Hematopoietic multipotent progenitor cell treated with erythropoietin and hydrocortisone succinate and interleukin-3 and kit ligand, for 8 days (in vitro differentiated cells): Measurements from ENCODE around the gene UFM1.
"Not testable (repeated sequence)": the region's sequence is repeated elsewhere in the genome, so short reads cannot be mapped to it uniquely, and the experiment has no call there.

Experiments
- DNase-seq: peaks from one replicate; pipeline ENCODE4 v3.0.0-alpha.2; 2015

Gene UFM1

GRCh38 chr13:38366954-38367645 lies 17.4 kb downstream of the UFM1 start:
- DNase-seq, result no peak

- DNase-seq, result no peak
These were observed 19.4 kb downstream of the UFM1 start for GRCh38 chr13:38369058-38369457.

DNA sequence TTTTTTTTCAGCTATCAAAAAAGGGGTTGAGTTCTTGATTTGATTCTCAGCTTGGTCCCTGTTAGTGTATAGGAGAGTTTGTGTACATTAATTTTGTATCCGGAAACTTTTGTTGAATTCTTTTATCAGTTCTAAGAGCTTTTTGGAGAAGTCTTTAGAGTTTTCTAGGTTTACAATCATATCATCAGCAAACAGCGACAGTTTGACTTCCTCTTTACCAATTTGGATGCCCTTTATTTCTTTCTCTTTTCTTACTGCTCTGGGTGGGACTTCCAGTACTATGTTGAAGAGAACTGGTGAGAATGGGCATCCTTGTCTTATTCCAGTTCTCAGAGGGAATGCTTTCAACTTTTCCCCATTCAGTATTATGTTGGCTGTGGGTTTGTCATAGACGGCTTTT lies 20.4 kb downstream of the UFM1 start:
- DNase-seq, result not testable (repeated sequence)

DNA sequence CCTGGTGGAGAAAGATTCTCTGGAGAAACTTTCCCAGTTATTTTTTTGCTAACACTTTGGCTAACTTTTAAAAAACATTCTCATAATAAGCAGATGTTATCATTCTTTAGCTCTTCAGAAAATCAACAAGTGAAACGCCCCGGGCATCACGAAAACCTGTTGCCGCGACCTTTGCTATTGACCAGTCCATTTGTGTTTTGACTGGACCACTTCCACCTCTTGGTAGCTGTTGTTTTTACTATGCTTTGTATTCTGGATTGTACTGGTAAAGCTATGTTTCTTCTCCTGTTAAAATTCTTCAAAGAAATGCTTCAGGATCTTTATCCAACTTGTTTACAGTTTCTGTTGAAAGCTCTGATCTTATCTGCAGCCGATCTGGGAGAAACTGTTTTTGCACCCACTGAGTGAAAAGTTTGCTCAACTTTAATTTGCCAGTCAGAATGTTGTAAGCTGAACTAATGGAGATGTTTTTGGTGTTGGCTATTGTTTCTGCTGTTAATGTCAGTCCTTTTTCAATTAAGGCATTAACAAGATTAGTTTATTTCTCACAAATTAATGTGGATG lies 23.3 kb downstream of the UFM1 start:
- DNase-seq, result no peak

GRCh38 chr13:38376546-38376945 lies 26.9 kb downstream of the UFM1 start:
- DNase-seq, result no peak

GRCh38 chr13:38381890-38382289 lies 32.2 kb downstream of the UFM1 start:
- DNase-seq, result no peak

GRCh38 chr13:38382946-38383345 lies 33.3 kb downstream of the UFM1 start:
- DNase-seq, result no peak

DNA sequence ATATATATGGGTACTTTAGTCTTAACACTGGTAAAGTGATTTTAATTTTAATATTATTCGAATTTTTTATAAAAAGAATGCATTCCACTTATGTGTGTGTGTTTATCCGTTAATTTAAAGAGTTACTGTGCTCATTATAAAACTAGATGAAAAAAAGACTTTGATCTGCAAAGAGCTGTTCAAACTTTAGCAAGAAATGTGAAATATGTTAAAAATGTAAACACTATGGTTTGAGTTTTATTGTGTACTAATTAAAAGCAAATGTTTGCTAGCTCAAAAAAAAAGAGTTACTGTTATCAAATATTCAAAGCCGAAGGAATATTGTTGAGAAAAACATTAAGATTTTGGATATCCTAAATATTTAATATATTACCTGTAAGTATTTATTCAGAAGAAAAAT lies 34.5 kb downstream of the UFM1 start:
- DNase-seq, result no peak

DNA sequence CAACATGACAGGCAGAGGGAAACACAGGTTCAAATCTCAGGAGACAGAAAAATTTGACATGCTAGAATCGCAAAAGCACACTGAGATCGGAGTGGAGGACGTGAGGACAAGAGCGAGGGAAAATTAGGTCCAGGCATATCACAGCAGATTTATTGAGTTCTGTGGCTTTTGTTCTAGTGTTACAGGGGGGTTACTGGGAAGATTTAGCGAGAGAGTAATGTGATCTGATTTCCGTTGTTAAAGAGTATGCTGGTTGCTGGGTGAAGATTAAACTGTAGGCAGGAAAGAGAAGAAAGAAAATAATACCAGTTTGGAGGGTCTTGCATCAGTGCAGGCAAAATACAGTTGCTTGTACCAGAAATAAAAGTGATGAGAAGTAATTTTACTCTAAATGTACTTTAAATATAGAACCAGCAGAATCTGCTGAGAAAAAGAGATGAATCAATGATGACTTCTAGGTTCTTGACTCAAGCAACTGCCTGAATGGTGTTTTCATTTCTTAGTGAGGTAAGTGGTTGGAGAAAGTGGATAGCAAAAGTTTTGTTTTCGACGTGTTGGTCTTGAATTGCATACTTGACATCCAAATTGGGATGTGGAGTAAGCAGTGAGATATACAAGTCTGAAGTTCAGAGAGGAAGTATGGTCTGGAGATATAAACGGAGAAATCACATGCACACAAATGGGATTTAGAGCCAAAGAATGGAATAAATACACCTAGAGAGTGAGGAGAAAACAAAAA lies 35.7 kb downstream of the UFM1 start:
- DNase-seq, result no peak

- no peak for DNase-seq
These were observed 36.8 kb downstream of the UFM1 start for GRCh38 chr13:38386421-38386820.

DNA sequence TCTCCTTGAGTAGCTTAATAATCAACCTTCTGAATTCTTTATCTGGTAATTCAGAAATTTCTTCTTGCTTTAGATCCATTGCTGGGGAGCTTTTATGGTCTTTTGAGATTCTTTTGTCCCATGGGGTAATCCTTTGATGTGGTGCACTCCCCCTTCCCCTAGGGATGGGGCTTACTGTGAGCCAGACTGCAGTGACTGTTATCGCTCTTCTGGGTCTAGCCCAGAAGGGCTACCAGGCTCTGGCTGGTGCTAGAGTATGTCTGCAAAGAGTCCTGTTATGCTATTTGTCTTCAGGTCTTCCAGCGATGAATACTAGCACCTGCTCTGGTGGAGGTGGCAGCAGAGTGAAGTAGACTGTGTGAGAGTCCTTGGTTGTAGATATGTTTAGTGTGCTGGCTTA lies 41.7 kb downstream of the UFM1 start:
- DNase-seq, result no peak

DNA sequence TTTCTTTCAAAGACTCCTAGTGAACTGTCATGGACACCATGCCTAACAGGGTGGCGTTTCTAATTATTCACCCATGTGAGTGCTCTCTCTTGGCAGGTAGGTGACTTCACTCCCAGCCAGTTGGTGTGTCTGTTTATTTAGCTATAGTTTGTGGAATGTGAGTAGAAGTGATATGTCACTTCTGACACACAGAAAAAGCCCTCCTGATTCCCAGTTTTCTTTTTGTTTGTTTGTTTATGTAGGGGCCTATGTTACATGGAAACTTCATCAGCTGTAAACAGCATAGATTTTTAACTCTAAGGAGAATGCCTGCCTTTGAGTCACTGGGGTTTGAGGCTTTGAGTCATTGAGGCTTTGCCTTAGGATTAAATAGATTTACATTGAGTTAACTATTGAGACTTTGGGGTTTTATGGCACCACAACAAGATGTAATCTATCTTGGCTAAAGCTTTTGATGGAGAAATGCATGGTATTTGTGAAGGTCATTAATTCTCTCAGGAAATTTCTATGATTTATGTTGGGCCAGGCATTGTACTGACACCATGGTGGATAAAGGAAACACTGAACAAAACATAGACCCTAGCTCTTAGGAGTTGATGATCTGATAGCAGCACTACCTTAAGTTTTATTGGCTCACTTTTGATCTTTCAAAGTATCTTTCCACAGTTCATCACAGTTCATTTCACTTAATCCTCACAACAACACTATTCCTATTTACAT lies 45.3 kb downstream of the UFM1 start:
- DNase-seq, result no peak

GRCh38 chr13:38395497-38395788 lies 45.8 kb downstream of the UFM1 start:
- DNase-seq, result no peak

DNA sequence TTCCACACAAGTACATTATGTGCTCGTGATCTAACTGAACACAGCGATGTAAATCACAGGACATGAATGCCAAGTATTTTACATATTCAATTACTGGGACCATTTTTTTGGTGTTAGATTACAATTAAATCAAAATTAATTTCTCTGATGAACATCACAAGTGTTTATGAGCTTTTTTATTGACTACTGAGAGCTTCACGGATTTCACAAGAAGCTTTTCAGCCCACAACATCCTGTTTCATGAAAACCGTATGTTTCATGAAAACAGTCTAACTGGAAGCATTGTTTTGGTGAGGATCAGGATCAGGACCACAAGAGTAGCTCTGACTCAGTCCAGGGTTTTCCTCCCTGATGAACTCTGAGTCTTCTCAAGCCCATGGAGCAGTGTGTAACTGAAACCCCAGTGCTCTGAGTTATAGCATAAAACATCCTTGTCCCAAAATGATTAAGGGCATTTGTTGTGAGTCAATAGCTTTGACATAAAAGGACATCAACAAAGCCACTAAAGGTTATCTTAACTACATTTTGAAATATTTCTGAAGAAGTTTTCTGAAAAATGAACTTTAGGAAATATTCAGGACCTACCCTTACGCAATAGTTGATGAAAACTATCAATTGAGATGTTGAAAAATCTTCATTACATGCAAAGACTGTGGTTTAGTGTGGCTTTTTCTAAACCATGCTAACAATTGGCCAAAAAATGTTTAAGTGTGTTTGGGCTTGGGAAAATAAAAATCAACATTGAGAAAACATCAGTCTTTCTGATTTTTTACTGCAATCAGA lies 49.3 kb downstream of the UFM1 start:
- DNase-seq, result no peak

- no peak for DNase-seq
These were observed 49.9 kb downstream of the UFM1 start for GRCh38 chr13:38399535-38399934.

DNA sequence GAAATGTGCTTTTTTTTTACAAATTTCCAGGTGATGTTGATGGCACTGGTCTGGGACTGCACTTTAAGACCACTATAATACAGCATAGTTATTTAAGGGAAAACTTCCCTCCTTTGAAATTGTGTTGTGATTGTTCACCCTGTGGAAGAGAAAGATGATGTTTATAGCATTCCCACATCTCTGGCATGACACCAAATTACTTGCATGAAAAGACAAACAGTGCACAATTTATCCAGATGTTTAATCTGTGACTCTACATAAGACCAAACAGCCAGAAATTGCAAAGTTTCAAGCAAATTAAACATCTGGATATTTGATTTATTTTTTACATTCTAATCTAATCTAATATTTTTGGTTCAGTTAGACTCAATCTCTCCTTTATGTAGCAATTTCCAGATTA lies 51.6 kb downstream of the UFM1 start:
- no peak for DNase-seq

DNA sequence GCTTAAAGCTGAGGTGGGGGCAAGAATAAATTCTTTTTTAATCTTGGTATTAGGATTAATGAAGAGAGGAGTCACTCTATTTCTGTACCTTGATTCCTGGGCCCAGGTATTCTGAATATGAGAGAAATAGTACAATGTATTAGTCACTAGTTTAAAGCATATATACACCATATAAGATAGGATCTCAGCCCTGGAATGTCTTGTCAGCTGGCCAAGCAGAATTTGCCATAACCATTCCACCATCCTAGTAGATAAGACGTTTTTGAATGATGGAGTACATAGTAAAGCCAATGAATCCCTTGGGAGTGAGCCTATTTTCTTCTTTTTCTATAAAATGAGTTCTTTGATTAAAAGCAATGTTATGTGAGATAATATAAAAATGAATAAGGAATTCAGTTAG lies 55.6 kb downstream of the UFM1 start:
- DNase-seq, result no peak

GRCh38 chr13:38409771-38410170 lies 60.1 kb downstream of the UFM1 start:
- DNase-seq, result no peak

DNA sequence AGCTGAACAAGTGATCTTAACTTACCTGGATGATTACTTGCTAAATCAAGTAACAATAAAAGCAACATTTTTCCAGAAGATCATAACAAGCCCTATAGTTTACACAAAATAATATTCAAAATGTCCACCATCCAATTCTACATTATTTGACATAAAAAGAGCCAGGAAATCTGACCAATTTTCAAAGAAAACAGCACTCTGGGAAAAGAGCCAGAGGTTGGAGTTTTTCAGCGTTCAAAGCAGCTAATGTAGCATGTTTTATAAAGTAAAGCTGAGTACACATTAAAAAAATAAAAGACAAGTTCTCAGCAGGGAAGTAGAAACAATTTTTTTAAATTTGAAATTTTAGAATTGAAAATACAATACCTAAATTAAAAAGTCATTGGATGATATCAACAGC lies 62.6 kb downstream of the UFM1 start:
- no peak for DNase-seq
